K562 (cell line): Measurements from ENCODE around the gene PNRC1. TPM values are rescaled to one million over a fixed set of nuclear protein-coding genes. Genes with fewer than 3 reads are reported as not detected.

Source experiments
- ATF1 ChIP-seq, 2 experiments: fragments of 450-650 bp in 1 of 2; IDR thresholded peaks; 2 replicates each; pipeline ENCODE4 v1.6.1; 2016; ENCODE audit warnings: missing compliant biosample characterization in 1 of 2, missing genetic modification characterization in 1 of 2
- CHCHD3 ChIP-seq: fragments of 250-450 bp; sonication (Bioruptor Pico); IDR thresholded peaks from 2 replicates; pipeline ENCODE4 v2.1.2; 2022; ENCODE audit warnings: mild to moderate bottlenecking
- DIDO1 ChIP-seq: fragments of 450-650 bp; IDR thresholded peaks from 2 replicates; pipeline ENCODE4 v1.6.1; 2016; ENCODE audit warnings: low read depth, missing biosample characterization, missing genetic modification characterization
- LEF1 ChIP-seq: fragments of 450-650 bp; IDR thresholded peaks from 2 replicates; pipeline ENCODE4 v1.6.1; 2016; ENCODE audit warnings: mild to moderate bottlenecking
- NFRKB ChIP-seq: fragments of 450-650 bp; IDR thresholded peaks from 2 replicates; pipeline ENCODE4 v1.6.1; 2016; ENCODE audit warnings: low read depth
- NONO ChIP-seq, 2 experiments: fragments of 200-400 bp in 1 of 2; fragments of 450-650 bp in 1 of 2; formaldehyde crosslinking in 1 of 2; IDR thresholded peaks; 2 replicates each; pipeline ENCODE4 v1.6.1; 2017; ENCODE audit warnings: low read depth in 2 of 2, mild to moderate bottlenecking in 2 of 2, moderate library complexity in 2 of 2, low read length in 1 of 2
- OTX1 ChIP-seq: fragments of 450-650 bp; formaldehyde crosslinking; IDR thresholded peaks from 2 replicates; pipeline ENCODE4 v1.4.0; 2022; ENCODE audit warnings: mild to moderate bottlenecking
- POLR3G ChIP-seq: IDR thresholded peaks from 2 replicates; pipeline ENCODE4 v1.6.1; 2011; ENCODE audit not compliant: insufficient read length, insufficient replicate concordance; ENCODE audit errors: extremely low read depth
- RUNX1 ChIP-seq: sonication (generic); IDR thresholded peaks from 2 replicates; pipeline ENCODE4 v1.6.1; 2016; ENCODE audit warnings: antibody characterized with exemption, low read depth
- SMAD4 ChIP-seq: fragments of 250-450 bp; sonication (Bioruptor Pico); conservative IDR thresholded peaks from 2 replicates; pipeline ENCODE4 v1.8.0; 2021; ENCODE audit warnings: inconsistent platforms, mild to moderate bottlenecking, moderate library complexity
- ZNF561 ChIP-seq: fragments of 450-650 bp; formaldehyde crosslinking; conservative IDR thresholded peaks from 2 replicates; pipeline ENCODE4 v1.4.0; 2020; ENCODE audit warnings: mild to moderate bottlenecking, moderate library complexity
- polyA plus RNA-seq, 8 experiments: library from polyadenylated mRNA; depleted of rRNA in 4 of 8; stranded (reverse) in 5 of 8; unstranded in 3 of 8; fragments of >200 nt; fragmentation: Nextera tagmentation in 2 of 8; fragmentation: Illumina TruSeq in 1 of 8; extraction: Ambion mirVana in 2 of 8; extraction: Trizol in 1 of 8; gene quantifications; 2 replicates each; pipeline versions ENCODE4 v1.2.1 to v1.2.3, GENCODE V29; 2011 to 2014; ENCODE audit warnings: inconsistent platforms in 1 of 8, missing spikeins in 1 of 8
- total RNA-seq, 7 experiments: library from RNA; depleted of rRNA in 6 of 7; stranded (reverse); fragments of >200 nt in 6 of 7; fragmentation: Illumina TruSeq in 2 of 7; extraction: Trizol in 2 of 7; gene quantifications; 2 replicates each; pipeline versions ENCODE4 v1.2.1 to v1.2.3, GENCODE V29; 2011 to 2021; ENCODE audit warnings: low replicate concordance in 1 of 7
- TF ChIP-seq, protein P1 (sequence below), 2 experiments: fragments of 250-450 bp in 1 of 2; fragments of 450-650 bp in 1 of 2; sonication (Bioruptor Pico) in 1 of 2; IDR thresholded peaks; 2 replicates each; pipeline versions ENCODE4 v1.6.1 to v1.8.0; 2016 to 2021; ENCODE audit warnings: mild to moderate bottlenecking in 2 of 2, moderate library complexity in 2 of 2, missing compliant biosample characterization in 1 of 2, missing genetic modification characterization in 1 of 2
- TF ChIP-seq, protein P2 (sequence below): fragments of 450-650 bp; IDR thresholded peaks from one replicate; pipeline ENCODE4 v1.6.1; 2018; ENCODE audit warnings: mild to moderate bottlenecking, moderate library complexity; ENCODE audit not compliant: partially characterized antibody
- TF ChIP-seq, protein P3 (sequence below): fragments of 250-450 bp; sonication (Bioruptor Pico); IDR thresholded peaks from 2 replicates; pipeline ENCODE4 v1.5.0; 2020; ENCODE audit warnings: mild to moderate bottlenecking
- TF ChIP-seq, protein P4 (sequence below): IDR thresholded peaks from 2 replicates; pipeline ENCODE4 v1.6.1; 2014; ENCODE audit warnings: antibody characterized with exemption
- TF ChIP-seq, protein P5 (sequence below): fragments of 450-650 bp; IDR thresholded peaks from 2 replicates; pipeline ENCODE4 v1.6.1; 2016; ENCODE audit warnings: borderline replicate concordance
- TF ChIP-seq, protein P6 (sequence below): fragments of 250-450 bp; sonication (Bioruptor Pico); IDR thresholded peaks from 2 replicates; pipeline ENCODE4 v1.4.0; 2020; ENCODE audit warnings: mild to moderate bottlenecking, moderate library complexity, borderline replicate concordance

Gene PNRC1
- total and polyA plus RNA-seq, 9 of the 15 experiments (the other 6 are each of a cell fraction or from before 2014, with no cell fraction given), result 1.2 to 10.8 (median 6.5) TPM

DNA sequence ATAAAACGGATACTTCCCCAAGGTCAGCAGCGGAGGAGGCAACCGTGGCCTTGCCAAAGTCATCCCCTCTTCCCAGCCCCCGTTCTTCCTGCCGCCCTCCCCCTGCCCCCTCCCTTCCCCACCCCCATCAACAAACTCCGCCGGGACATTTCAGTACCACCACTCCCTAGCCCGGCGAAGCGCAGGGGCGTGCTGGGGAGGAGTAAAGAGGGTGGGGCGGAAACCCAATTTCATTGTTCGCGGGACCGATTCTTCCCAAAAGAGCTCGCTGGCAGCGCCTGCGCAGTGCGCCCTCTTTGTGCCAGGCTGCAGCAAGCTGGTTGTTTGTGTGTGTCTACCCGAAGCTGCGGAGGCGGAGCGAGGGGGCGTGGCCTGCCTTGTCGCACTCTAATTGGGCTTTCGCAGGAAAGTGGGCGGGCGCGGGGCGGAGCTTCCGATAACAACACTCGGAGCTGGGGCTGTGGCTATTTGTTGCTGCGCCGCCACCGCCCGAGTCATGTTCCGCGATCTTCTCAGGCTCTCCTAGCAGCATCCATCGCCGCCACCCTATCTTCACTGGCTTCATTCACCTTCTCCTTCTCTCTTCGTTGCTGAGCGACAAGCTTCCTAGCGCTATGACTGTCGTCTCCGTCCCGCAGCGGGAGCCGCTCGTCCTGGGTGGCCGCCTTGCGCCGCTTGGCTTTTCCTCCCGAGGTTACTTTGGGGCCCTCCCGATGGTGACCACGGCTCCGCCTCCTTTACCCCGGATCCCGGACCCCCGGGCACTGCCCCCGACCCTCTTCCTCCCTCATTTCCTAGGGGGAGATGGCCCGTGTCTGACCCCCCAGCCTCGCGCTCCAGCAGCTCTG lies at the start of gene PNRC1 (continued):
- TF ChIP-seq DIDO1 (tag) (no peak), NFRKB (no peak), RUNX1 (no peak), ZNF561 (CRISPR knock-in tag) (no peak), ATF1 (CRISPR knock-in tag; IDR thresholded peaks at IDR 0.05) (no peak), ATF1 (tag; IDR thresholded peaks at IDR 0.05) (peak; percentile 47; the same call in 1 of the 2 replicates), POLR3G (no peak), SMAD4 (CRISPR knock-in tag) (no peak), CHCHD3 (no peak), NONO (IDR thresholded peaks at IDR 0.05; ENCODE audit: low read depth in 2 of 2, low read length in 1 of 2) (no peak), LEF1 (no peak), OTX1 (CRISPR knock-in tag) (0 out of 2 replicates have a peak, but pooled peaks have one; percentile 24)
- TF ChIP-seq, protein P1, sequence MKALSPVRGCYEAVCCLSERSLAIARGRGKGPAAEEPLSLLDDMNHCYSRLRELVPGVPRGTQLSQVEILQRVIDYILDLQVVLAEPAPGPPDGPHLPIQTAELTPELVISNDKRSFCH (CRISPR knock-in tag; IDR thresholded peaks at IDR 0.05), result no peak
- TF ChIP-seq, protein P1 (tag; IDR thresholded peaks at IDR 0.05), result no peak
- TF ChIP-seq, protein P2, sequence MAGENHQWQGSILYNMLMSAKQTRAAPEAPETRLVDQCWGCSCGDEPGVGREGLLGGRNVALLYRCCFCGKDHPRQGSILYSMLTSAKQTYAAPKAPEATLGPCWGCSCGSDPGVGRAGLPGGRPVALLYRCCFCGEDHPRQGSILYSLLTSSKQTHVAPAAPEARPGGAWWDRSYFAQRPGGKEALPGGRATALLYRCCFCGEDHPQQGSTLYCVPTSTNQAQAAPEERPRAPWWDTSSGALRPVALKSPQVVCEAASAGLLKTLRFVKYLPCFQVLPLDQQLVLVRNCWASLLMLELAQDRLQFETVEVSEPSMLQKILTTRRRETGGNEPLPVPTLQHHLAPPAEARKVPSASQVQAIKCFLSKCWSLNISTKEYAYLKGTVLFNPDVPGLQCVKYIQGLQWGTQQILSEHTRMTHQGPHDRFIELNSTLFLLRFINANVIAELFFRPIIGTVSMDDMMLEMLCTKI, result no peak
- TF ChIP-seq, protein P3, sequence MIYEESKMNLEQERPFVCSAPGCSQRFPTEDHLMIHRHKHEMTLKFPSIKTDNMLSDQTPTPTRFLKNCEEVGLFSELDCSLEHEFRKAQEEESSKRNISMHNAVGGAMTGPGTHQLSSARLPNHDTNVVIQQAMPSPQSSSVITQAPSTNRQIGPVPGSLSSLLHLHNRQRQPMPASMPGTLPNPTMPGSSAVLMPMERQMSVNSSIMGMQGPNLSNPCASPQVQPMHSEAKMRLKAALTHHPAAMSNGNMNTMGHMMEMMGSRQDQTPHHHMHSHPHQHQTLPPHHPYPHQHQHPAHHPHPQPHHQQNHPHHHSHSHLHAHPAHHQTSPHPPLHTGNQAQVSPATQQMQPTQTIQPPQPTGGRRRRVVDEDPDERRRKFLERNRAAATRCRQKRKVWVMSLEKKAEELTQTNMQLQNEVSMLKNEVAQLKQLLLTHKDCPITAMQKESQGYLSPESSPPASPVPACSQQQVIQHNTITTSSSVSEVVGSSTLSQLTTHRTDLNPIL, result no peak
- TF ChIP-seq, protein P4, sequence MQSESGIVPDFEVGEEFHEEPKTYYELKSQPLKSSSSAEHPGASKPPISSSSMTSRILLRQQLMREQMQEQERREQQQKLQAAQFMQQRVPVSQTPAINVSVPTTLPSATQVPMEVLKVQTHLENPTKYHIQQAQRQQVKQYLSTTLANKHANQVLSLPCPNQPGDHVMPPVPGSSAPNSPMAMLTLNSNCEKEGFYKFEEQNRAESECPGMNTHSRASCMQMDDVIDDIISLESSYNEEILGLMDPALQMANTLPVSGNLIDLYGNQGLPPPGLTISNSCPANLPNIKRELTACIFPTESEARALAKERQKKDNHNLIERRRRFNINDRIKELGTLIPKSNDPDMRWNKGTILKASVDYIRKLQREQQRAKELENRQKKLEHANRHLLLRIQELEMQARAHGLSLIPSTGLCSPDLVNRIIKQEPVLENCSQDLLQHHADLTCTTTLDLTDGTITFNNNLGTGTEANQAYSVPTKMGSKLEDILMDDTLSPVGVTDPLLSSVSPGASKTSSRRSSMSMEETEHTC, result no peak
- TF ChIP-seq, protein P5, sequence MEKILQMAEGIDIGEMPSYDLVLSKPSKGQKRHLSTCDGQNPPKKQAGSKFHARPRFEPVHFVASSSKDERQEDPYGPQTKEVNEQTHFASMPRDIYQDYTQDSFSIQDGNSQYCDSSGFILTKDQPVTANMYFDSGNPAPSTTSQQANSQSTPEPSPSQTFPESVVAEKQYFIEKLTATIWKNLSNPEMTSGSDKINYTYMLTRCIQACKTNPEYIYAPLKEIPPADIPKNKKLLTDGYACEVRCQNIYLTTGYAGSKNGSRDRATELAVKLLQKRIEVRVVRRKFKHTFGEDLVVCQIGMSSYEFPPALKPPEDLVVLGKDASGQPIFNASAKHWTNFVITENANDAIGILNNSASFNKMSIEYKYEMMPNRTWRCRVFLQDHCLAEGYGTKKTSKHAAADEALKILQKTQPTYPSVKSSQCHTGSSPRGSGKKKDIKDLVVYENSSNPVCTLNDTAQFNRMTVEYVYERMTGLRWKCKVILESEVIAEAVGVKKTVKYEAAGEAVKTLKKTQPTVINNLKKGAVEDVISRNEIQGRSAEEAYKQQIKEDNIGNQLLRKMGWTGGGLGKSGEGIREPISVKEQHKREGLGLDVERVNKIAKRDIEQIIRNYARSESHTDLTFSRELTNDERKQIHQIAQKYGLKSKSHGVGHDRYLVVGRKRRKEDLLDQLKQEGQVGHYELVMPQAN, result no peak
- TF ChIP-seq, protein P6, sequence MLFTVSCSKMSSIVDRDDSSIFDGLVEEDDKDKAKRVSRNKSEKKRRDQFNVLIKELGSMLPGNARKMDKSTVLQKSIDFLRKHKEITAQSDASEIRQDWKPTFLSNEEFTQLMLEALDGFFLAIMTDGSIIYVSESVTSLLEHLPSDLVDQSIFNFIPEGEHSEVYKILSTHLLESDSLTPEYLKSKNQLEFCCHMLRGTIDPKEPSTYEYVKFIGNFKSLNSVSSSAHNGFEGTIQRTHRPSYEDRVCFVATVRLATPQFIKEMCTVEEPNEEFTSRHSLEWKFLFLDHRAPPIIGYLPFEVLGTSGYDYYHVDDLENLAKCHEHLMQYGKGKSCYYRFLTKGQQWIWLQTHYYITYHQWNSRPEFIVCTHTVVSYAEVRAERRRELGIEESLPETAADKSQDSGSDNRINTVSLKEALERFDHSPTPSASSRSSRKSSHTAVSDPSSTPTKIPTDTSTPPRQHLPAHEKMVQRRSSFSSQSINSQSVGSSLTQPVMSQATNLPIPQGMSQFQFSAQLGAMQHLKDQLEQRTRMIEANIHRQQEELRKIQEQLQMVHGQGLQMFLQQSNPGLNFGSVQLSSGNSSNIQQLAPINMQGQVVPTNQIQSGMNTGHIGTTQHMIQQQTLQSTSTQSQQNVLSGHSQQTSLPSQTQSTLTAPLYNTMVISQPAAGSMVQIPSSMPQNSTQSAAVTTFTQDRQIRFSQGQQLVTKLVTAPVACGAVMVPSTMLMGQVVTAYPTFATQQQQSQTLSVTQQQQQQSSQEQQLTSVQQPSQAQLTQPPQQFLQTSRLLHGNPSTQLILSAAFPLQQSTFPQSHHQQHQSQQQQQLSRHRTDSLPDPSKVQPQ (CRISPR knock-in tag), result no peak
